Measurements from ENCODE around the gene PPP1R1B.

PPP1R1B gene

DNA sequence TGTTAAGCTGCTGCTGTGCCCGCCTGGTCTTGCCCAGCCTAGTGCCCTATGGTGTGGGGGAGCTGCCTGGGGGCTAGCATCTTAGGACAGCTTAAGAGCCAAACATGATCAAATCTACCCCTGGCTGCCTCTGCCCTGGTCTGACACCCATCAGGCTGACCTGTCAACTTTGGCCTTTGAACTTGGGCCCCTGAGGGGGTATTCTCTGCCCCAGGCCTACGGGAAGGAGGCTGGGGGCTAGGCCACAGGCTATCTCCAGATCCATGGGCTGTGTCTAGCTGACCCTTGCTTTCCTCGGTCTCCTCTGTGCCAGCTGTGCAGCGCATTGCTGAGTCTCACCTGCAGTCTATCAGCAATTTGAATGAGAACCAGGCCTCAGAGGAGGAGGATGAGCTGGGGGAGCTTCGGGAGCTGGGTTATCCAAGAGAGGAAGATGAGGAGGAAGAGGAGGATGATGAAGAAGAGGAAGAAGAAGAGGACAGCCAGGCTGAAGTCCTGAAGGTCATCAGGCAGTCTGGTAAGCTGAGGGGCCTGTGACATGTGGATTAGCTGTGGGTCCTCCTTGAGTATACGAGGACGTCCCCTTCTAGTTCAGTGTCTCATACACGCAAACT lies 6.9 kb downstream of the PPP1R1B start:
- DNase-seq (ENCODE audit: low read depth), result no peak

DNA sequence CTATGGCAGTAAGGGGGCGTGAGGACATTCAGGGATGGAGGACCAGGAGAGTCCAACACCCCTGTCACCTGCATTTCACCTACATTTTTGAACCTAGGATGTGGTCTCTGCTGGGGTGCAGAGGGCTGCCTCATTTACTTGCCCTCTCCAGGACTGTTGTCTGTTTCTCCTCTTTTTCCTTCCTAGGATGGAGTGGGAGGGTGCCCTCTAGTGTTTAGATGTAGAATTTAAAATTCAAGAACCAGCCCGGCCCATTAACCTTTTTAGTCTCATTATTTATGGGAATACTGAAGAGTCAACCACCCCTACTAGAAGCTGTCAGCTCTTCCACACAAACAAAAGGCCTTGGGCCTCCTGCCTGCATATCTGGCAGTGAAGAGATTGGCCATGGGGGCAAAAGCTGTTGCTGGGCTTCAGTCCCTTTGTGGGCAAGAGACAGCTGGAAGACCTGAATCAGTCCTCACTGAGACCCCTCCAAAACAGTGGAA lies 7.7 kb downstream of the PPP1R1B start:
- DNase-seq (ENCODE audit: low read depth), result no peak

DNA sequence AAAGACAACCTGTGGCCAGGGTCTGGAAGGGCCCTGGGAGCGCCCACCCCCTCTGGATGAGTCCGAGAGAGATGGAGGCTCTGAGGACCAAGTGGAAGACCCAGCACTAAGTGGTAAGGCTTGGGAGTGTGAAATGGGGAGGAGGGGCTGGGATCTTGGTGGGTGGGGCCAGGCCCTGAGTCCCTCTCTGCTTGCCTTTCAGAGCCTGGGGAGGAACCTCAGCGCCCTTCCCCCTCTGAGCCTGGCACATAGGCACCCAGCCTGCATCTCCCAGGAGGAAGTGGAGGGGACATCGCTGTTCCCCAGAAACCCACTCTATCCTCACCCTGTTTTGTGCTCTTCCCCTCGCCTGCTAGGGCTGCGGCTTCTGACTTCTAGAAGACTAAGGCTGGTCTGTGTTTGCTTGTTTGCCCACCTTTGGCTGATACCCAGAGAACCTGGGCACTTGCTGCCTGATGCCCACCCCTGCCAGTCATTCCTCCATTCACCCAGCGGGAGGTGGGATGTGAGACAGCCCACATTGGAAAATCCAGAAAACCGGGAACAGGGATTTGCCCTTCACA lies 8.9 kb downstream of the PPP1R1B start:
- no peak for DNase-seq (ENCODE audit: low read depth)

DNA sequence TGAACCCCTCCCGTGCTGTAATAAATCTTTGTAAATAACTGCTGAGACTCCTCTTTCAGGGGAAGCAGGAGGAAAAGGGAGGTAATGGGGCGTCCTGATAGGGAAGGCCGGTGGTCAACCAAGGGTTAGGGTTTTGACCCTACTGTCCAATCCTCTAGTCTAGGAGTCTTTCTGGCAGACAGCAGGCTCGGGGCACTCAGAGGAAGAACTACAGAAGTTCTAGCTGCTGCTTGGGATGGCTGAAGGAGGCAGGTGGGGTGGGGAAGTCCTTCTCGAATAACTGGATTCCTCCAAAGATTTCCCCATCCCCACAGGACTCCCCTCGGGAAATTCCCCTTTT lies 9.8 kb downstream of the PPP1R1B start:
- DNase-seq (ENCODE audit: low read depth), result no peak

DNA sequence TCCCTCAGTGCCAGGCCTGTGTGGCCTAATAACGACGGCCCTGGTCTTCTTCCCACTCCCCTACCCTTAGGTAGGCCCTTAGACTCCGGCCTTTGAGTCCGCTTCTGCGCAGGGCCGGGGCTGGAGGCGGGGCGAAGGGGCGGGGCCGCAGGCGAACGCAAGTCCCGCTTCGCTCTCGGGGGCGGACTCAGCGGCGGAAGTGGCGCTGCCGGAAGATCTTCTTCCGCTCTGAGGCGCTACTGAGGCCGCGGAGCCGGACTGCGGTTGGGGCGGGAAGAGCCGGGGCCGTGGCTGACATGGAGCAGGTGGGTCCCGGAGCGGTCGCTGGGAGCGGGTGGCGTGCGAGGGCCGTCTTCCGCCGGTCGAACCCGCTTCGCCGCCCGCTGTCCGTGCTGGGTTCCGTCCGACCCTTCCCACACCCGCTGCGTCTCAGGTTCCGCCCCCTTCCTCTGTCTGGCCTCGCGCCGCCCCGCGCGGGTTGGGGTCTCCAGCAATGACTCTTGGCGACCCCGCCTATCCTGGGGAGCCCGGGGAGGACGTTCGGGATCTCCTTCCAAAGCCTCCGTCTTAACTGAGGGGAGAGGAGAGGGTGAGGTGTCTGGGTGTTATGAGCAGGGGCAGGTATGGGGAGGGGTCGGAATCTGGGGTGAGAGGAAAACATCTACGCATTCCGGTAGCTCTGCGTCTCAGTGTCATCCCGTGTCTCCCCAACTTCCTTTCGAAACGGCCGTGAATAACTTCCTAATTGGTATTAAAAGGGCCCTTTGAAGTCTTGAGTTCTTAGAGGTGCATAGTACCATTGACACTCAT lies 10.4 kb downstream of the PPP1R1B start, which contains the start of gene STARD3:
Gene STARD3 (plus strand): TSS at position 218 of the 810 bp plus-strand sequence. CDS start 16,388 bp downstream, outside the sequence.
- no peak for DNase-seq (ENCODE audit: low read depth)

DNA sequence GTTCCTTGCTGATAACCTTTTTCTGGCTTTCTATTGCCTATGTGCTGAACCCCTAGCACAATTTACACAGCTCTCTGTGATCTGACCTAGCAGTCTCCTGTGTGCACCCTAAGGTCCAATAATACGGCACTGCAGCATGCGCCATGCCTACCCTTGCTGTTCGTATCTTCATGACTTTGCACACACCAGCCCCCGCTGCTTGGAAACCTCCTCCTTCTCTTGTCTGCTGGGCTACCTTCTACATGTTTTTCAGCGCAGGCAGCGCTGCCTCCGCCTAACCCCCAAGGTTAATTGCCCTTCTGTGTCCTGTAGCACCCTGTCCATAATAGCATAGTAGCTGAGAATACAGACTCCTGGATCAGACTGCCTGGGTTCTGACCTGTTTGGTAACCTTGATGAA lies 11.6 kb downstream of the PPP1R1B start:
- DNase-seq (ENCODE audit: low read depth), result no peak

DNA sequence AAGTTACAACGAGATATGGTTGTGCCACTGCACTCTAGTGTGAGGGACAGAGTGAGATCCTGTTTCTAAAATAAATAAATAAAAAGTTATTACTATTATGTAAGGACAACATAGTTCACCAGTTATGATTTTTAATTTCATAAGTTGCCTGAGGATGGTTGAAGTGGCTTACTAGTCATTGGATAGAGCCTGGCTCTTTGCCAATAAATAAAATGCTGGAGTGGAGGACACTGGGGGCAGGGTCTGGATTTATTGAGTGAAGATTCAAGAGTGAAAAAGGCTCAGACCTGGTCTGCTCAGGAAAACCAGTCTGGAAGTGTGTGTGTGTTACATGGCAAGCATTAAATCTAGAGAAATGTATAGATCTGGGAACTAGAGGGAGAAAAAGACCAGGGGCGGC lies 12.3 kb downstream of the PPP1R1B start:
- DNase-seq (ENCODE audit: low read depth), result no peak

DNA sequence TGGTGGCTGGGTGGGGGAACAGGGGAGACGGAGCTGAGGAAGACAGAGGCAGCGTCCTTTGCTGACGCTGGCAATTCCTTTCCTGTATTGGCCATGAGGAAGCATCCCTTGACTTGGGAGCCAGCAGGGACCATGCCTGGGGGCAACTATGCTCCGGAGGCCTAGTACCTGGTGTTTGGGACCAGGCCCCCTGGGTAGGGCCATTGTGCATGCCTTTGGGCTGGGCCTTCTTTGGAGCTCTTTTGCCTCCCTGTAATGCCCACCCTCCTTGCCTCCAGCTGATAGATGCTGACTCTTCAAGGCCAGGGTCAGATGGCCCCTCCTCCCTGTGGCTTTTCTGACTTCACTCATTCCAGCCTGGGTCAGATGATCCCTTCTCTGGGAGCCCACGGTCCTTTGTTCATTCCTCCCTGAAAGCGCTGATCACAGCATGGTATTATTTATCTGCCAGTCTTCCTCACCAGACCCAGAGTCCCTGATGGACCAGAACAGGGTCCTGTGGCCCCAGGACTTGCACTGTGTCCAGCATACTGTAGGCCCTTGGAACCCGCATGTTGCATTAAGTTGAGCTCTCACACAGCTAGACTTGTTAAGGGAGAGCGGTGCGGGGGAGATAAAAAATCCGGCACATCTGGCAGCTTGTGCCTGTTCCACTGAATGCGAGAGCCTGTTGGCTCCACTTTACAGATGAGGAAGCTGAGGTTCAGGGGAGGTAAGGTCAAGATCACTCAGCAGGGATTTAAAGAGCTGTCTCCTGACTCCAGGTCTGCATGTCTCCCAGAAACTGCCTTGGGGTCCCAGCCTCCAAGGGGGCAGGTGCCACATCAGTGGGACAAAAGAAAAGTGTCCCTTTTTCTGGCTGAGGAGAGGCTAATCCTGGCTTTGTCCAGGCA lies 13.1 kb downstream of the PPP1R1B start:
- DNase-seq (ENCODE audit: low read depth), result no peak

DNA sequence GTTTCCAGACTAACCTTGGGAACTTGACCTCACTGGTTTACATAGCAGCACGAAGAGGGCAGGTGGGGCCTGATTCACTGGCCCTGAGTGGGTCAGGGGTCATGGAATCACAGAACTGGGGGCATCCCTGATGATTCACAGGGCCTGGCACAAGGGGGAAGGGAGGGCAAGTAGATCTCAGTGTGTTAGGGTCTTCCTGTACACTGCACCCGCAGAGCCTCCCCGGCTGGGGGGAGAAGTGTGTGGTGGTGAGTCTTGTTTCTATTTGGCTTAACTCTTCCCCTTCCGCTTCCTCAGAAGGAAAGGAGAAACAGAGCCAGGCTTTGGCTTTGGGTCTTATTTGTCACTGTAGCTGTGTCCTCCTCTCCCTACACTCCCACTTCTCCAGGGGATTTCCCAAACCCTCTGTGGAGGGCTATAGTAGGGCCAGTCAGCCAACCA lies 13.9 kb downstream of the PPP1R1B start:
- no peak for DNase-seq (ENCODE audit: low read depth)

DNA sequence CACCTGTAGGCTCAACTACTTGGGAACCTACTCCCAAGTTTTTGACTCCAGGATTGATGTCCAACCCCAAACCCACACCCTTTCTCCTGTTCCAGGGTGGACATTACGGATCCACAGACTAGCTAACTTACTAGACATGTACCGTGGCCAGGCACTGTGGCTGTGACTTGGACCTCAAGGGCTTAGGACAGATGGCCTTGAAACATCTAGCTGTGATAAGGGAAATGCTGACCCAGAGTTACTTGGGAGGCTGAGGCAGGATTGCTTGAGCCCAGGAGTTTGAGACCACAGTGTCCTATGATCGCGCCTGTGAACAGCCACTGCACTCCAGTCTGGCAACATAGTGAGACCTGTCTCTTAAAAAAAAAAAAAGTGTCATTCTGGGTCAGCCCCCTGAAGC lies 14.3 kb downstream of the PPP1R1B start:
- DNase-seq (ENCODE audit: low read depth), result no peak

DNA sequence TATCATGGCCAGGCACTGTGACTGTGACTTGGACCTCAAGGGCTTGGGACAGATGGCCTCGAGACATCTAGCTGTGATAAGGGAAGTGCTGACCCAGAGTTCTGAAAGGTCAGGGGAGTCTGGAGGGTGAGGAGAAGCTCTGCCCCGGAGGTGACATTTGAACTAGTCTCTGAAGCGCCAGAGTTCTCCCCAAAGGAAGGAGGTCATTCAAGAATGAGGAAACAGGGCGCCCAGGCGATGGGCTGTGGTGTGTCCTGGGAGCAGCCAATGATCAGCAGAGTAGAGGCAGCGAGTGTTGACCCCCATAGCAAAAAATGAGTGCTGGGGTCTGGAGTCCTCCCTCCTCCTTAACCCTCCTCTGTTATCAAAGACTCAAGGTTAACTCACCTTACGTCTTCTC lies 15.1 kb downstream of the PPP1R1B start:
- no peak for DNase-seq (ENCODE audit: low read depth)

DNA sequence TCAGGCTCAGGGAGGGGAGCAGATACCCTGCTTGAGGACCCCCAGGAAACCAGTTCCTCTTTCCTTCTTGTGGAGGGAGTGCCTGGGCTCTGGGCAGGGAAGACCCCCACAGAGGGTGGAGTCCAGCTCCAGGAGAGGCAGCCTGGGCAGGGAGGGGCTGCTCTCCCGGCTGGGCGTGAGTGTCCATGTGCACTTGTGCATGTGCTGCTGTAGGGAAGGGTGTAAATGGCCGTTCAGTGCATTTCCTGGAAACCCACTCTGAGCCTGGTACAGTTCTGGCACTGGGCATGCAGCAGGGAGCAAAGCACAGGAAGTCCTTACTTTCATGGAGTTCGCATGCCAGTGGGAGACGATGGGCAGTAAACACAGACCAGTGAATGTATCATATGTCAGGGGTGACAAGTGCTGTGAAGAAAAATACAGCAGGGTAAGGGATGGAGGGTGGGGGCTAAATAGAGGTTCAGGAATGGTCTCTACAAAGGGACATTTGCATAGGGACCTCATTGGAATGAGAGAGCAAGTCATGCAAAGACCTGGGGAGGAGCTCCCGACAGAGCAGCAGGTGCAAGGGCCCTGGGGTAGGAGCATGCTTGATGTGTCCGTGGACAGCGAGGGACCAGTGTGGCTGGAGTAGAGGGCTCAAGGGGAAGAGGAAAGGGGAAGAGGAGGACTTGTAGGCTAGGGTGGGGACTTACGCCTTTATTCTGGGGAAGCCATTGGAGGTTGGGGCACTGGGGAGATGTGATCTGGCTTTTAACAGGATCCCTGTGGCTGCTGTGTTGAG lies 15.7 kb downstream of the PPP1R1B start:
- no peak for DNase-seq (ENCODE audit: low read depth)

DNA sequence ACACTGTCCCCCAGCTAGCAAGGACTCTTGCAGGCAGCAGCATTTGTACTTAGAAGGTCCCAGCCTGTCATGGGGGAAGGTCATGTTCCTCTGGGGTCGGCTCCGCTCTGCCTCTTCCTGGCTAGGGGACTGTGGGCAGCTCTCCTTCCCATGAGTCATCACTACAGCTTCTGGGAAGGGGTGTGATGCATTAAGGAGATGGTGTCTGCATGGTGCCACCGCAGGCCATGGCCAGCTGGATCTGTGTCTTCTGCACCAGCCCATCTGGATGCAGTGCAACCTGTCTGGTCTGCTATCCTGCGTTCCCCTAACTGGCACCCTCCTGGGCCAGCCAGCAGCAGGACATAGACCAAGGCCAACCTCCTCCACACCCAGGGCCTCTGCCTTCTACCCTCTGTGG lies 16.5 kb downstream of the PPP1R1B start:
- no peak for DNase-seq (ENCODE audit: low read depth)

DNA sequence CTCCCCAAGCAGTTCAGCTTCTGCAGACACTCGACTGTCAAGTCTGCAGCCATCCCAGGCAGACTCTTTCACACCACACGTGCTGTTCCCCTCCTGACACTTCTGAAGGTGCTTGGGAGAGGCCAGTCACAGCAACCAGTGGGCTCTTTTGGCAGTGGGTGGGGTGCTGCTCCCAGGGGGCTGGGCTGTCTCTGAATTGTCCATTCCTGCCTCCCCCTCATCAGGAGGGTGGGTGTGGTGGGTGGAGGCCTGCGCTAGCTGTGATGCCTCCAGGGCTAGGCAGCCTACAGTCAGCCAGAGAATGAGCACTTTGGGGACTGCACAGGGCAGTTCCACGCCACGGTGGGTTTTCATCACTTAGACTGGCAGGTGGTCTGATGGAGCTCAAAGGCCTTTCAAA lies 20.5 kb downstream of the PPP1R1B start:
- no peak for DNase-seq (ENCODE audit: low read depth)

DNA sequence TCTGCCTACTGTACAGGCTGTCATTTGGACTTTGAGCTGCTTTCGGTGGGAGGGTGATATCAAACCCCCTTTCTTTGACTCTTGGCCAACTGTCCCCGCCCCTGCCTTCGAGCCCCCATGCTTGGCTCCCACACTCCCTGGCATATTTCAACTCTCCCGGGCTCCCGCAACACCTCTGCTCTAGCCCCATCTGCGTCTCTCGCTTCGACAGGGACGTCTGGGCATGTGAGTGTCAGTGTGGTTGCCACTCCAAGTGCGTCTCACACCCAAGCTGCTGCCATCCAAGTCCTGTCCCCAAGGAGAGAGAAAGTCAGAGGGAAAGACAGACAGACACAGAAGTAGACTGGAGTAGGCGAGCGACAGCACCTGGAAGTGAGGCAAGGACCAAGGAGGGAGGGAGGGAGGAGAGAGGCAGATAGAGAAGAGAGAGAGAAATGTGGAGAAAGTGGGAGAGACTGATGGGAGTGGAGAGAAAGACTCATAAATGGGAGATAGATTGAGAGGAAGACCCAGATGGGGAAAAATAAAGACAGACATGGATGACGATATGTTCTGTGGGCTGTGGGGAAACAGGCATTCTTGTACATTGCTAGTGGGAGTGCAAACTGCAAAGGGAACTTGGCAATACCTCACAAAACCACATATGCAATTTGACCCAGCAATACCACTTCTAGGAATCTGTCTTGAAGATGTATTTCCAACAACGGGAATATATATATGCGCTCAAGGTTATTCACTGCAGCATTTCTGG lies 22.0 kb downstream of the PPP1R1B start:
- DNase-seq (ENCODE audit: low read depth), result no peak

DNA sequence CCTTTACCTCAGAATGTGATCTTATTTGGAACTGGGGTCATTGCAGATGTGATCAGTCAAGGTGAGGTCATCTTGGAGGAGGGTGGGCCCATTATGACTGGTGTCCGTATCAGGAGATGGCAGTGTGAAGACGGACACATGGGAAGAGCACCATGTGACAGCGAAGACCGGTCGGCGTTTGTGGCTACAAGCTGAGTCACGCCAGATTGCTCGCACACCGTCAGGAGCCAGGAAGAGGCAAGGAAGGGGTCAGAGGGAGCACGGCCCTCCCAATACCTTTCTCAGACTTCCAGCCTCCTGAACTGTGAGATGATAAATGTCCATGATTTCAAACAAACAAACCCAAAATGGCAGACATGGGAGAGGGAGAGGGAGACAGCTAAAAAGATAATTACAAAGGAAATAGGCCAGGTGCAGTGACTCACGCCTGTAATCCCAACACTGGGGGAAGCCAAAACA lies 23.4 kb downstream of the PPP1R1B start:
- no peak for DNase-seq (ENCODE audit: low read depth)

DNA sequence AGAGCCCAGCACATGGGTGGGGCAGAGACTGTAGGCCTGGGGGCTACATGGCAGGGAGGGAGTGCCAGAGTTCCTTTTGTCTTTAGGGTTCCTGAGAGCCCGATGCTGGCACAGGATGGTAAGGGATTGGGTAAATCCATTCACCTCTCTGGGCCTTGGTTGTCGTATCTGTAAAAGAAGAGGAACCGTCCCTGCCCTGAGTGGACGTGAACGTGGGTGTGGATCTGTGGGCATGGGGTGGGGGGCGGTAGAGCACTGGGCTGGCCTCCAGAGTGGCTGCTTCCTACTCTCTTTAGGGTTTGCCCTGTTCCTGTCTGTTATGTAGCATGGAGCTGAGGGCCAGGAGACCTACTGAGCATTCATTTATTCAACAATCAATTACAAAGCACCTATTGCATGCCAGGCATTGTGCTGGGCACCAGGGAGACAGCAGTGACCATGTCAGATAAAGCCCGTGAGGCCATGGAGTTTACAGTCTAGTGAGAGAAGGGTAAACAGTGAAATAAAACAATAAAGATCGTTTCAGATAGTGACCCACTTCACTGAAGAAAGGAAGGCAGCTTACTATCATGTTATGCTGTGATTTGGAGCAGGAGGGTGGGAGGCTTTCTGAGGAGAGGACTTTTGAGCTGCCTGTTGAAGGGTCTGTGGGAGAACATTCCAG lies 25.3 kb downstream of the PPP1R1B start:
- no peak for DNase-seq (ENCODE audit: low read depth)

DNA sequence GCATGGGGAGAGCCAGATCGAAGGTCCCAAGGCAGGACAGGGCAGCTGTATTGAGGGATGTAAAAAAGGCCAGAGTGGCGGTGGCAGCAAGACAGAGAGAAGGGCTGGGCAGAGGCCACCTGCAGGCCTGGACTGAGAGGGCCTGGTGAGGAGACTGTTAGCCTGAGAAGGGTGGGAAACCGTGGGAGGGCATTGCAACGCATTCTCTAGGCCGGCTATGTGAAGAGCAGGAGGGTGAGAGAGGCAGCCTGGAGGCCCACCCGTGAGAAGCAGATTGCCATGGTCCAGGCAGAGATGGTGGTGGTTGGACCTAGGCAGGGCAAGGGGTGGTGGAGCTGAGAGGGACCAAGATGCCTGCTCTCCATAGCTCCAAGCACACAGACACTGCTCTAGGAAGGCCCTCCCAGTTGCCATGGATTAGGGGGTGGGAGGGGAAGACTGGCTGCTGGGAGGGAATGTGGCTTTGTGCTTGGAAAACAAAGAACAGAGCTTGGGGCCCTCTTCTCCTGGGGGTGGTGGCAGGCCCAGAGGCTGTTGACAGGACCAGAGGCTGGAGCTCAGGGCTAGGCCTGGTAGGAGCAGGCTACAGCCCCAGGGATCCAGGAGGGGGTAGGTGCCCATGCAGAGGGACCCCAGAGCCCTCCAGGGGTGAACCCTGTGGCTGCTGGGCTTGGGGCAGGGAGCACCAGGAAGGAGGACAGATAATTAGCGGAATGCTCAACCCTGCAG lies 26.0 kb downstream of the PPP1R1B start:
- no peak for DNase-seq (ENCODE audit: low read depth)

DNA sequence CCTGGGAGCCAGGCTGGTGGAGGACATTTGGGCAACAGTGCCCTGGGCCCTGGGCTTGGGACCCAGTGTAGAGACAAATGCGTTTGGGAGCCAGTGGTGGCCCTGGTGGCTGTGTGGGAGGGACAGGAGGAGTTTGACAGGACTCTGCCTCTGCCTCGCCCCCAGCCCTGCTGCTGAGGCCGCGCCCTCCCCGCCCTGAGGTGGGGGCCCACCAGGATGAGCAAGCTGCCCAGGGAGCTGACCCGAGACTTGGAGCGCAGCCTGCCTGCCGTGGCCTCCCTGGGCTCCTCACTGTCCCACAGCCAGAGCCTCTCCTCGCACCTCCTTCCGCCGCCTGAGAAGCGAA lies 26.5 kb downstream of the PPP1R1B start:
- DNase-seq (ENCODE audit: low read depth), result no peak
